SK-N-SH treated with all-trans-retinoic acid at 6 μM for 48 hours (cell line): Measurements from ENCODE around the gene PGS1.

ENCODE experiments used
- ATAC-seq: fragments of 200-7000 bp; cut with Tn5 transposase; 3 replicates; pipeline ENCODE4 v1.9.1; 2020; ENCODE audit warnings: mild to moderate bottlenecking, moderate library complexity
- ARNTL ChIP-seq: fragments of 450-650 bp; formaldehyde crosslinking; IDR thresholded peaks from 2 replicates; pipeline ENCODE4 v1.5.0; 2020; ENCODE audit warnings: low read depth, mild to moderate bottlenecking, moderate library complexity, borderline replicate concordance
- BACH2 ChIP-seq: fragments of 250-450 bp; sonication (Bioruptor Pico); IDR thresholded peaks from 2 replicates; pipeline ENCODE4 v1.9.0; 2021; ENCODE audit warnings: mild to moderate bottlenecking, borderline replicate concordance
- CREB5 ChIP-seq: fragments of 250-450 bp; sonication (Bioruptor Pico); IDR thresholded peaks from 2 replicates; pipeline ENCODE4 v1.5.1; 2020; ENCODE audit warnings: low read depth, mild to moderate bottlenecking, moderate library complexity
- CSRNP3 ChIP-seq: fragments of 250-450 bp; sonication (Bioruptor Pico); IDR thresholded peaks from 2 replicates; pipeline ENCODE4 v1.5.1; 2021; ENCODE audit warnings: mild to moderate bottlenecking, moderate library complexity
- ESRRG ChIP-seq: fragments of 250-450 bp; sonication (Bioruptor Pico); IDR thresholded peaks from 2 replicates; pipeline ENCODE4 v1.6.1; 2021; ENCODE audit warnings: mild to moderate bottlenecking
- GLIS3 ChIP-seq: fragments of 250-450 bp; sonication (Bioruptor Pico); IDR thresholded peaks from 2 replicates; pipeline ENCODE4 v1.5.0; 2020; ENCODE audit warnings: mild to moderate bottlenecking, moderate library complexity
- OSR1 ChIP-seq: fragments of 250-450 bp; sonication (Bioruptor Pico); IDR thresholded peaks from 2 replicates; pipeline ENCODE4 v1.8.0; 2022; ENCODE audit warnings: moderate library complexity, mild to moderate bottlenecking, inconsistent platforms
- PATZ1 ChIP-seq: fragments of 250-450 bp; sonication (Bioruptor Pico); IDR thresholded peaks from 2 replicates; pipeline ENCODE4 v1.8.0; 2020; ENCODE audit warnings: mild to moderate bottlenecking, moderate library complexity, borderline replicate concordance
- POU6F1 ChIP-seq: fragments of 250-450 bp; sonication (Bioruptor Pico); IDR thresholded peaks from 2 replicates; pipeline ENCODE4 v1.8.0; 2021; ENCODE audit warnings: low read depth, mild to moderate bottlenecking, moderate library complexity, borderline replicate concordance
- PPARA ChIP-seq: fragments of 250-450 bp; sonication (Bioruptor Pico); IDR thresholded peaks from 2 replicates; pipeline ENCODE4 v1.5.0; 2020; ENCODE audit warnings: mild to moderate bottlenecking, borderline replicate concordance
- RARB ChIP-seq: fragments of 250-450 bp; sonication (Bioruptor Pico); IDR thresholded peaks from 2 replicates; pipeline ENCODE4 v1.8.0; 2021; ENCODE audit warnings: mild to moderate bottlenecking, moderate library complexity
- TOX ChIP-seq: fragments of 250-450 bp; sonication (Bioruptor Pico); IDR thresholded peaks from 2 replicates; pipeline ENCODE4 v1.8.0; 2021; ENCODE audit warnings: mild to moderate bottlenecking, moderate library complexity, borderline replicate concordance
- TSHZ2 ChIP-seq: fragments of 250-450 bp; sonication (Bioruptor Pico); IDR thresholded peaks from 2 replicates; pipeline ENCODE4 v1.5.0; 2020; ENCODE audit warnings: mild to moderate bottlenecking, moderate library complexity
- ZC3H10 ChIP-seq: fragments of 250-450 bp; sonication (Bioruptor Pico); IDR thresholded peaks from 2 replicates; pipeline ENCODE4 v1.5.1; 2021; ENCODE audit warnings: mild to moderate bottlenecking, moderate library complexity
- ZFP3 ChIP-seq: fragments of 250-450 bp; sonication (Bioruptor Pico); IDR thresholded peaks from 2 replicates; pipeline ENCODE4 v1.5.0; 2020; ENCODE audit warnings: mild to moderate bottlenecking, moderate library complexity
- ZFP30 ChIP-seq: fragments of 450-650 bp; formaldehyde crosslinking; IDR thresholded peaks from 2 replicates; pipeline ENCODE4 v1.5.0; 2022; ENCODE audit warnings: mild to moderate bottlenecking, moderate library complexity
- ZNF565 ChIP-seq: fragments of 450-650 bp; formaldehyde crosslinking; conservative IDR thresholded peaks from 2 replicates; pipeline ENCODE4 v1.5.0; 2020; ENCODE audit warnings: low read depth, mild to moderate bottlenecking, moderate library complexity
- ZNF70 ChIP-seq: fragments of 450-650 bp; formaldehyde crosslinking; IDR thresholded peaks from 2 replicates; pipeline ENCODE4 v1.5.0; 2020; ENCODE audit warnings: mild to moderate bottlenecking, moderate library complexity
- ZNF8 ChIP-seq: fragments of 450-650 bp; formaldehyde crosslinking; IDR thresholded peaks from 2 replicates; pipeline ENCODE4 v1.5.0; 2020; ENCODE audit warnings: mild to moderate bottlenecking, moderate library complexity

PGS1 gene

GRCh38 chr17:78393575-78393974 lies 15.1 kb downstream of the PGS1 start:
- no peak for ATAC-seq
- TF ChIP-seq GLIS3 (CRISPR knock-in tag), result no peak
- TF ChIP-seq RARB, result no peak
- no peak for TF ChIP-seq TSHZ2
- TF ChIP-seq, all 23 proteins: peak for 0

GRCh38 chr17:78394209-78394608 lies 15.8 kb downstream of the PGS1 start:
- TF ChIP-seq CSRNP3 (CRISPR knock-in tag), result no peak
- no peak for TF ChIP-seq ZFP30 (CRISPR knock-in tag)
- no peak for TF ChIP-seq ESRRG (CRISPR knock-in tag)
- TF ChIP-seq ZNF8 (CRISPR knock-in tag), result no peak
- TF ChIP-seq PPARA (CRISPR knock-in tag), result no peak
- no peak for TF ChIP-seq GLIS3 (CRISPR knock-in tag)
- no peak for TF ChIP-seq ZNF70 (CRISPR knock-in tag)
- TF ChIP-seq BACH2 (CRISPR knock-in tag), result no peak
- no peak for TF ChIP-seq TSHZ2
- TF ChIP-seq ZNF565 (CRISPR knock-in tag), result no peak
- TF ChIP-seq TOX (CRISPR knock-in tag), result no peak
- no peak for TF ChIP-seq ZFP3 (CRISPR knock-in tag)
- no peak for TF ChIP-seq OSR1
- TF ChIP-seq PATZ1 (CRISPR knock-in tag), result no peak
- no peak for TF ChIP-seq ZC3H10 (CRISPR knock-in tag)
- TF ChIP-seq CREB5 (CRISPR knock-in tag), result no peak
- TF ChIP-seq POU6F1, result no peak
- no peak for TF ChIP-seq ARNTL (CRISPR knock-in tag)
- TF ChIP-seq, all 23 proteins: peak for 0
- no peak for ATAC-seq

GRCh38 chr17:78395155-78395554 lies 16.7 kb downstream of the PGS1 start:
- ATAC-seq, result no peak
- TF ChIP-seq RARB, result no peak
